Amniotic stem cell (primary cell): ENCODE measurements around the gene SIGLEC10.
"Not testable (repeated sequence)": the region's sequence is repeated elsewhere in the genome, so short reads cannot be mapped to it uniquely, and the experiment has no call there.

ENCODE experiments used
- DNase-seq: peaks from one replicate; lab custom pipeline; 2025; lab: John Stamatoyannopoulos, UW

The SIGLEC10 gene

GRCh38 chr19:51417107-51417809 is at the start of gene SIGLEC10:
Gene SIGLEC10, minus strand, starts transcription at chr19:51417642. Its CDS starts 61 bp downstream, at chr19:51417581.
- DNase-seq, result no peak

GRCh38 chr19:51466723-51467122 is 49.3 kb upstream of the SIGLEC10 start:
- no peak for DNase-seq

- not testable (repeated sequence) for DNase-seq
These were observed 46.6 kb upstream of the SIGLEC10 start for GRCh38 chr19:51463976-51464581.

- no peak for DNase-seq
These were observed 45.2 kb upstream of the SIGLEC10 start for GRCh38 chr19:51462681-51463080.

GRCh38 chr19:51462276-51462675 is 44.8 kb upstream of the SIGLEC10 start:
- DNase-seq, result no peak

- DNase-seq, result no peak
These were observed 44.3 kb upstream of the SIGLEC10 start for GRCh38 chr19:51461723-51462161.

- no peak for DNase-seq
These were observed 42.9 kb upstream of the SIGLEC10 start for GRCh38 chr19:51460164-51460992.

GRCh38 chr19:51458899-51459505 is 41.6 kb upstream of the SIGLEC10 start:
- DNase-seq, result no peak

- no peak for DNase-seq
These were observed 40.7 kb upstream of the SIGLEC10 start, which contains the start of gene SIGLEC8 for GRCh38 chr19:51458051-51458645. Gene SIGLEC8, minus strand, starts transcription at chr19:51458454. Its CDS starts 67 bp downstream, at chr19:51458387.

GRCh38 chr19:51457351-51458013 is 40.0 kb upstream of the SIGLEC10 start:
- DNase-seq, result no peak

- no peak for DNase-seq
These were observed 39.3 kb upstream of the SIGLEC10 start for GRCh38 chr19:51456541-51457290.

- no peak for DNase-seq
These were observed 33.4 kb upstream of the SIGLEC10 start for GRCh38 chr19:51450730-51451307.

- no peak for DNase-seq
These were observed 31.1 kb upstream of the SIGLEC10 start for GRCh38 chr19:51448411-51449016.

GRCh38 chr19:51448011-51448410 is 30.6 kb upstream of the SIGLEC10 start:
- no peak for DNase-seq

- DNase-seq, result not testable (repeated sequence)
These were observed 30.1 kb upstream of the SIGLEC10 start for GRCh38 chr19:51447510-51447909.

- DNase-seq, result no peak
These were observed 24.3 kb upstream of the SIGLEC10 start for GRCh38 chr19:51441410-51442390.

GRCh38 chr19:51440846-51441409 is 23.5 kb upstream of the SIGLEC10 start:
- no peak for DNase-seq

- no peak for DNase-seq
These were observed 22.6 kb upstream of the SIGLEC10 start for GRCh38 chr19:51440052-51440451.
